NCI-H1417 treated with DMSO at 0.1 percent for 48 hours (cell line): Measurements from ENCODE around the gene ENTPD6.
"Not testable (repeated sequence)": the region's sequence is repeated elsewhere in the genome, so short reads cannot be mapped to it uniquely, and the experiment has no call there.

Experiments
- DNase-seq: peaks from one replicate; lab custom pipeline; 2025; lab: John Stamatoyannopoulos, UW

ENTPD6 gene

DNA sequence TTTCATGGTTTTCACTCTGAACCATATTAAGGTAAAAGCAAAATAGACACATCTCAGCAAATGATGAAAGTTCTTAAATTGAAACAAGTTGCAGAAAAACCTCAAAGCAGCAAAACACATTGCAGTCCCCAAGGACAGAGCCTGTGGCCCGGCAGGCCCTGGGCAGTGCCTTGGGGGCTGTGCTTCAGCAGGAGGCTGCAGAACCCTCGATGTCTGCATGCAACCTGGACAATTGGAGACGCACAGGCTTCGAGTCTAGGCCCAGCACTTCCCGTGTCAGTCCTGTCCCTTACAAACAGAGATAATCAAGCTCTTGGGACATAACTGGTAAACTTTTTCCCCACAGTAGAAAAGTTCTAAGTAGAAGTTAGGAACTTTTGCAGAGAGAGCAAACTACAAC is 61.6 kb downstream of the ENTPD6 start:
- DNase-seq = no peak

DNA sequence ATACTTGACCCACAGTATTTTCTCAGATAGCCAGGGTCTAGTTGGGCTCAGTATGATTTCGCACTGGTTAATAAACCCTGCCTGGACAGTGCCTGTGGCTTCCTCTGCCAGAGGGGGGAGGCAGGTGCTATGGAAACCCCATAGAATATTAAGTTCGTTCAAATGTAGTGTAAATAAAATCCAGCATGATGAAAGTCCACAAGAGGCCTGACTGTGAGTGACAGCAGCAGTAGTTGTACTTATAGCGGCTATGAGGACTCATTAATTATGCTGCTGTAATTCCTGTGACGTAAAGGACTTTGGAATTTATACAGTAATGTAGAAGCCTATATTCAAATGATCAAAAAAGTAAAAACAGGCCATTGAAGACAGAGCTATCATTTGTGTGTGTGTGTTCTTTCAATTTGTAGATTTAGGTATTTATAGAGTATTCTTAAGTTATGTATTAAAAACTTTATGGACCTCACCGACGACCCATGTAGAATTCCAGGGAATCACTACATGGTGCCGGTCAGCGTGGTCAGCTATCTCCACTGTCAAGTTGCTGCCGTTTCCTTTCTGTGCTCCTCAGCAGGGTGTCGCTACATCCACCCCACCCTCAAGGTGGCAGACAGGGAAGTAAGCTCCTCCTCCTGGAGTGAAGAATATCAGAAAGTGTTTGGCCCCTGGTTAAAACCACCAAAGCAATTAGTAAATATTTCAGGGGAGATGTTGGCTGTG is 62.4 kb downstream of the ENTPD6 start:
- no peak for DNase-seq

GRCh38 chr20:25258476-25258805 is 62.9 kb downstream of the ENTPD6 start:
- DNase-seq = no peak

DNA sequence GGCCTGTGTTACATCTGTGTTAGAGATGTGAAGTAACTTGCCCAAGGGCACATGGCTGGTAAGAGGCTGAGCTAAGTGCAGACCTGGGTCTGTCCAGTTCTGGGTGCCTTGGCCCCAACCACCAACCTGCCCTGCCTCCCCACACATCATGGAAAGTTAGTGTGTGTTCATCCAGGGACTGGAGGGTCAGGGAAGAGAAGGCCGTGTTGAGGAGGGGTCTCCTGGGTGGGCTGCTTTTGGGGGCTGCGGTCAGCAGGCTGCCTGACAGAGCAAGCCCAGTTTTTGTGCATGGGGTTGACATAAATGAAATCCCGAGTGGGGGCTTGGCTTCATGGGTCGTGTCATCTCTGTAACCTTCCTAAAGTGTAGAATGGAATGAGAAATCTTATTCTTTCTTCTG is 63.3 kb downstream of the ENTPD6 start:
- no peak for DNase-seq

- no peak for DNase-seq
These were observed 63.8 kb downstream of the ENTPD6 start for GRCh38 chr20:25259358-25259757.

DNA sequence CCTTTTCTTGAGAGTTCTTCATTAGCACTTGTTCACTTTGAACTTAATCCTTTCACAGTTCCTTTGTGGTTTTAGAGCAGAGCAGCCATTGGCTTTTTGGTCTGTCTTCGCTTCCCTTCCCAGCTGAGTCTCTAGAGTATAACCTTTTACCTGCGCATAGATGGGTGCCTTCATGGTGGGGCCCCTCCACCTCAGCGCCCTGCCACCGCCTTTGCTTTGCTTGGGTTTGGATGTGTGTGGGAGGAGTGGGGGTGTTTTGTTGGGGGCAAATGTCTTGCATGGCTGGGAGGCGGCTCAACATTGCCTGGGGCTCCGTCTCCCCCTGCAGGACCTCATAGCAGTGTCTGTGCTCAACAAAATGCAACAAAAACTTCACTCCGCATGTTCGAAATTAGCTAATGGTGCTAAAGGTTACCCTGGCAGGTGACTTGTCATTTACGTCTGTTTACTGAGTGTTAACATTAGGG is 64.3 kb downstream of the ENTPD6 start:
- no peak for DNase-seq

DNA sequence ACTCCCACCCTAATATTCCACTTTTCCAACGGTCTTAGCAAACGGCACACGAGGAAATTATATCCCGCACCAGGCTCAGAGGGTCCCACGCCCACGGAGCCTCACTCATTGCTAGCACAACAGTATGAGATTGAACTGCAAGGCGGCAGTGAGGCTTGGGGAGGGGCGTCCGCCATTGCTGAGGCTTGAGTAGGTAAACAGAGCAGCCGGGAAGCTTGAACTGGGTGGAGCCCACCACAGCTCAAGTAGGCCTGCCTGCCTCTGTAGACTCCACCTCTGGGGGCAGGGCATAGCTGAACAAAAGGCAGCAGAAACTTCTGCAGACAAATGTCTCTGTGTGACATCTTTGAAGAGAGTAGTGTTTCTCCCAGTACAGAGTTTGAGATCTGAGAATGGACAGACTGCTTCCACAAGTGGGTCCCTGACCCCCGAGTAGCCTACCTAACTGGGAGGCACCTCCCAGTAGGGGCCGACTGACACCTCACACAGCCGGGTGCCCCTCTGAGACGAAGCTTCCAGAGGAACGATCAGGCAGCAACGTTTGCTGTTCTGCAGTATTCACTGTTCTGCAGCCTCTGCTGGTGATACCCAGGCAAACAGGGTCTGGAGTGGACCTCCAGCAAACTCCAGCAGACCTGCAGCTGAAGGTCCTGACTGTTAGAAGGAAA is 65.4 kb downstream of the ENTPD6 start:
- DNase-seq = not testable (repeated sequence)

DNA sequence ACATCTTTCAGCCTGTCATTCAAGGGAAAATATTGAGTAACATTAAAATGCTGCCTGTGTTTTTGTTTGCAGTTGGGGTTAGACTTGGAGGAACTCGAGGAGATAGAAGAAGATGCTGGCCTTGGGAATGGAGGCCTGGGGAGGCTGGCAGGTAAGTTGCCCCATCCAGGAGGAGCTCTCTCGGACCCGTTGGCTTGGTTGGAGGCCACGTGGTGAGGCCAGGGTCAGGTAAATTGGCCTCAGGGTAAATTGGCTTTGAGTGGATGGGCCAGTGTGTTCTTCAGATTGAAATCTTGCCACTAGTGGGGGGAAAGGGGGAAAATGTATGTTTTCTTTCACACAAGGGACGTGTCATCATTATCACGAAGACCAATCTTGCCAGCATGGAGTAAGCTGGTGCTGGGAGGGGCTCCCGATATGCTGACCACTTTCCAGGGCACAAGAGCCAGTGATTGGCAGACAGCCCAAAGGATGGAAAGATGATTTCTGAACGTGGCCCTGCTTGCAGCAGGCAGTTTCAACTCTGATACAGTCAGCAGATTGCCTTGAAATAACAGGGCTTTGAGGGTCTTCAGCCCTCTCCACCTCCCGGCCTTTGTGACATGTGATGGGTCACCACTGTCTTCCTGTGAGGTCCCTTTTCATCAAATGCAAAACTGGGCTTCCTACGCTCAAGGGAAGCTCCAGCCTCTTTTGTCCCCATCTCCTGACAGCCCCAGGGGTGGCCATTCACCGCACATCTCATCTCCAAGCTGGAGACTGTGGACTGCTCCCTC is 73.7 kb downstream of the ENTPD6 start:
- no peak for DNase-seq

DNA sequence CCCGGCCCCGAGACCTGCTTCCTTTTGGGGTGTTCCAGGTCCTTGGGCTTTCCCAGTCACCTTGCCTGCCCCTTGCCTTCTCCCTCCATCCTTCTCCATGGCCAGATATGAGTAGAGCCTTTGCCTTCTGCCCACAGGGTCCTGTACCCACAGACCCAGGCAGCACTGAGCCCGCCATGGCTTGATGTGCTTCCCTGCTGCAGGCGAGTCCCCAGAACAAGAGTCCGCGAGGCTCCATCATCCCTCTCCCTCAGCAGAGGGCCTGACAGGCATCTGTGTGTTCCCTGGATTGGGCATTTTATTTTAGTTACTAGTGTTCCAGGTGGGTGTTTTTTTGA is 74.3 kb downstream of the ENTPD6 start:
- no peak for DNase-seq

DNA sequence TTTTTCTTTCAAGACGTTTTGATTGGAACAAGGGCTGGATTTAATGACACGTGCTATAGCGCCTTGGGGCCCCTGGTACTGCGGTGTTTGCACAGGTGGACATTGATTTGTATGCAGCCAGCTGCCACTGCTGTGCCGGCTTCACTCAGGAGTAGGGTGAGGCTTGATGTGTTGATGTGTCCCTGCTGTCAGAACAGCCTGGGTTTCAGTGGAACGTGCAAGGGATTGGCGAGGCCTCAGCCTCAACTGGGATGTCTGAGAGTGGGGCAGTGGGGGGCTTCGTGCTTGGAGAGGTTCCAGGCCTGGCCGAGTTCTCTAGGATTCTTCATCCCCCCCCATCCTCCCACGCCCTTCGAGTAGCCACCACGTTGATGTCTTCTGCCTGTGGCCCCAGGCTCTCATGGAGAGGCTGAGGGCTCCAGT is 75.3 kb downstream of the ENTPD6 start:
- peak; percentile 60 for DNase-seq

GRCh38 chr20:25271486-25272222 is 76.1 kb downstream of the ENTPD6 start:
- no peak for DNase-seq

DNA sequence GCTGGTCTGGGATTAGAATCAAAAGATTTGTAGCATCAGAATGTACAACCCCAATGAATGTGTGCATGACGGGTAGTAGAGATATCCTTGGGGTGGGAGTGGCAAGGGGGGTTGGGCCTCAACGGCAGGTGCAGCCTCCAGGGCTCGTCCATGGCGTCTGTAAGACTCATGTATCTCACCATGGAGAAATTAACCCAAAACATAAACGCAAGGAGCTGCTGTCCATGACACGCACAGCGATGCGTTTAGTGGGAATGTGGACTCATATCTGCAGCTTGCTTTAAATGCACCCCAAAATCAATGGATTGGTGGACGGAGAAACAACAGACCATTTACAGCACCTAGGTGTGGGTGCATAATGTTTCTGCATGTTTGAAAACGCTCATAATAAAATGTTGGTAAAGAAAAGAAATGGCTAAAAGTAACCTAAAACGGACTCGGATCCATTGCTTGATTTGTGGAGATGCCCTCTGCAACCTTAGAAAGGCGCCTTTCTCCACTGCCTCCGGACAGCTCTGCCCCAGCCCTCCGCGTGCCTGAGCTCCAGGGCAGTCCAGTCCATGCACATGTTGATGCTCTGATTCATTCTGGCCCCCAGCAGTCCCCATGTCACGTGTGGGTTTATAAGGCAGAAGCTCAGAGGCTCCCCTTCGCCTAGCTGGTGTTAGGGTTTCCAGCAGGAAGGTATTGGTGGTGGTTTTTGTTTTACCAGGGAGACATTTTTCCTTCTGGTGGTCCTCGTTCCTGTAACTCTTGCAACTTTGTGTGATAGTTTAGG is 76.9 kb downstream of the ENTPD6 start:
- no peak for DNase-seq

DNA sequence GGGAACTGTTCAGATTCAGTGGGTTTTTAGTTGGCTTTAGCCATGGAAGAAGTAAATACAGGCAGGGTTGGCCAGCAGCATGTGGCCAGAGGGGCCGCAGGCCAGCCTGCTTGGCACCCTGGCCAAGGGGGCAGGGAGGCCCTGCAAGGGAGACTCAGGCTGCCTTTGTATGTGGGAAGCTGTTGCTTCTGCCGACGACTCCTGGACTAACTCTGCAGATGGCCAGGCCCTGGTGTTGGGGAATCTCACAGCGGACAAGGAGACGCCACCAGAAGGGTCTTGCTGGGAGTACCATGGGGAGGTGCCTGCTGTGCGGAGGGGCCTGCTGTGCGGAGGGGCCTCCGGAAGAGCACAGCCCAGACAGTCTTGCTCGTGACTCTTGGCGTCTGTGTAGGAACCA is 77.5 kb downstream of the ENTPD6 start:
- no peak for DNase-seq

GRCh38 chr20:25273541-25274358 is 78.2 kb downstream of the ENTPD6 start:
- no peak for DNase-seq

DNA sequence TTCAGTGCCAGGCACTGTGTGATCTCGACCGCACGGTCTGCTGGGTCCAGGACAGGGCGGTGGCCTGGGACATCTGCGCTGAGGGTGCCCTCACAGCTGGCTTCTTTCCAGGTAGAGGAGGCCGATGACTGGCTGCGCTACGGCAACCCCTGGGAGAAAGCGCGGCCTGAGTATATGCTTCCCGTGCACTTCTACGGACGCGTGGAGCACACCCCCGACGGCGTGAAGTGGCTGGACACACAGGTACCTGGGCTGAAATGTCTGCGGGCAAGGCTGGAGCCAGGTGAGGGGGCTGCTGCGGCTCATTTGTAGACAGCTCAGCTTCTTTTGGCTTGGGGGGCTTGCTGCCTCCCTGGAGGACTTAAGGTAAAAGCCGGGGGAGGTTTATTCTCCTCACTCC is 79.0 kb downstream of the ENTPD6 start:
- no peak for DNase-seq

- no peak for DNase-seq
These were observed 79.6 kb downstream of the ENTPD6 start for GRCh38 chr20:25274891-25275812.

GRCh38 chr20:25275813-25276532 is 80.5 kb downstream of the ENTPD6 start:
- DNase-seq = no peak
